CD4-positive, alpha-beta T cell (primary cell): ENCODE results near the gene MMP28. TPM values are rescaled to one million over a fixed set of nuclear protein-coding genes. Genes with fewer than 3 reads are reported as not detected.

Experiments used
- ATAC-seq: fragments of 200-7000 bp; cut with Tn5 transposase; one replicate; pipeline ENCODE4 v1.10.0; 2022; ENCODE audit warnings: mild to moderate bottlenecking; ENCODE audit not compliant: poor library complexity
- CTCF ChIA-PET: fragments of 350-600 bp; sonication (Branson Sonifier 250); formaldehyde crosslinking; loops from one replicate; lab custom pipeline; 2021; ENCODE audit warnings: antibody characterized with exemption, inconsistent platforms; lab: Charles Lee
- POLR2A ChIA-PET: fragments of 350-600 bp; sonication (Branson Sonifier 250); formaldehyde crosslinking; loops from one replicate; lab custom pipeline; 2021; ENCODE audit warnings: antibody characterized with exemption, inconsistent platforms; lab: Charles Lee
- DNase-seq, 14 experiments: peaks; one replicate each; pipeline ENCODE4 v3.0.0-alpha.2; 2013 to 2020; ENCODE audit warnings: mixed read lengths in 2 of 14
- H3K27ac ChIP-seq, 2 donors: one replicate each; pipeline versions ENCODE4 v1.5.1 to v1.7.0; 2013; ENCODE audit warnings: low read length in 2 of 2, low read depth in 1 of 2, mild to moderate bottlenecking in 1 of 2
- H3K27me3 ChIP-seq, 2 experiments: 1 replicate in 1 of 2; 2 replicates in 1 of 2; pipeline versions ENCODE4 v1.6.1 to v1.7.0; 2013; ENCODE audit warnings: low read length in 2 of 2, control low read depth in 1 of 2, mild to moderate bottlenecking in 1 of 2, moderate library complexity in 1 of 2; ENCODE audit not compliant: insufficient read depth in 2 of 2, control insufficient read depth in 1 of 2
- H3K36me3 ChIP-seq: one replicate; pipeline ENCODE4 v1.6.1; 2013; ENCODE audit warnings: low read length, control low read depth; ENCODE audit not compliant: insufficient read depth
- H3K4me1 ChIP-seq: one replicate; pipeline ENCODE4 v1.6.1; 2013; ENCODE audit warnings: low read length, control low read depth; ENCODE audit not compliant: insufficient read depth
- H3K4me3 ChIP-seq: one replicate; pipeline ENCODE4 v1.5.1; 2013; ENCODE audit warnings: mild to moderate bottlenecking, low read length, moderate library complexity
- H3K9me3 ChIP-seq, 2 experiments: 1 replicate in 1 of 2; 2 replicates in 1 of 2; pipeline versions ENCODE4 v1.6.1 to v1.7.0; 2013; ENCODE audit warnings: low read length in 2 of 2, mild to moderate bottlenecking in 2 of 2, control low read depth in 1 of 2, moderate library complexity in 1 of 2; ENCODE audit not compliant: control insufficient read depth in 1 of 2, insufficient read depth in 1 of 2
- H3K27ac Mint-ChIP-seq: one replicate; pipeline ENCODE4 v1.8.0; 2020; ENCODE audit warnings: mixed read lengths
- H3K27me3 Mint-ChIP-seq: one replicate; pipeline ENCODE4 v1.8.0; 2021; ENCODE audit warnings: mixed read lengths
- H3K36me3 Mint-ChIP-seq: one replicate; pipeline ENCODE4 v1.8.0; 2021; ENCODE audit warnings: low read depth, mixed read lengths
- H3K4me1 Mint-ChIP-seq: one replicate; pipeline ENCODE4 v1.8.0; 2021; ENCODE audit warnings: low read depth, mixed read lengths
- H3K4me3 Mint-ChIP-seq: one replicate; pipeline ENCODE4 v1.8.0; 2020; ENCODE audit warnings: mild to moderate bottlenecking, mixed read lengths
- H3K9me3 Mint-ChIP-seq: one replicate; pipeline ENCODE4 v1.8.0; 2020; ENCODE audit warnings: mixed read lengths
- intact Hi-C, 2 experiments: fragments of 100-400 bp; cut with DNase I in 1 of 2; cut with micrococcal nuclease in 1 of 2; formaldehyde crosslinking; loops; one replicate each; pipeline versions ENCODE4 v1.15.1 to v1.9.0; 2023 to 2025; cut with DNase I, micrococcal nuclease
- total RNA-seq, 174 experiments: library from RNA in 2 of 174; stranded (reverse) in 2 of 174; gene quantifications; one replicate each; pipeline ENCODE4 v1.2.3 and lab custom pipeline; 2021 to 2026
- TF ChIP-seq, protein P1 (sequence below): fragments of 200-600 bp; IDR thresholded peaks from one replicate; pipeline ENCODE4 v1.8.0; 2022; ENCODE audit warnings: antibody characterized with exemption, mild to moderate bottlenecking

MMP28 gene
- total RNA-seq, 2 experiments from 2014 or later: 6.7 to 9.9 TPM

DNA sequence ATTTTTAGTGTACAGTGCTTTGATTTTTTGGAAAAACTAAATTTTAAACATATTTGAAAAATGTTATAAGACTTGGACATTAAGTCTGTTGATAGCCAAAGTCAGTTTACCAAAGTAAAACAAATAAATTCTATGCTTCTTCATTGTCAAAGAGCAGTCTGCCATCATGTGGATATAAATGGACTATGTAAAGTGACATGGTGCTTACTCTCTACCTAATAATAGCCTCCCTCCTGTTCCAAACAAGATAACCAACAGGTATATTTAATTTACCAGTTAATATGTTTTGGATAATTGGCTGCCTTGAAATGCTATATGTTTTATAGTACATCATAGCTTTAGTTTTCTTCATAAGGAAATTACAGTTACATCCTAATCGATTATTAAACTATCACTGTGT lies 29.8 kb upstream of the MMP28 start:
- no peak for ATAC-seq
- CTCF ChIA-PET: no interaction called here
- no peak overlapping the region for H3K27ac Mint-ChIP-seq

DNA sequence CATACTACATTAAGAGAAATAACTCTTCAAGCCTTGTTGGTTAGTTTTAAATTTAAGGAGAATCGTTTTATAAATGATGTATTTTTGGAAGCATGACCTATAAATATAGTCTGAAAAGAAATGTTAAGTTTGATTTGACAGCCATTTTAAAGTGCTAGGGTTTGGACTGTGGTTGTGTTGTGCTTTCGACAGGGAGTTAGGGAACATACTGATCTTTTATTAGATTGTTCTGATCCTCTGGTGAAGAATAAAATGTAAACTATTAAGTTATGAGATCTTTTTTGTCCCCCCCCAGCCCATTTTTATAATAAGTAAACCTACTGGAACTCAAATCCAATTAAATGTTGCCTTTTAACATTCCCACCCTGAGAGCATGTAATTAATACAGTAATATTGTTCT lies 25.9 kb upstream of the MMP28 start:
- no peak overlapping the region for H3K27ac Mint-ChIP-seq
- Histone ChIP-seq H3K4me3 (no peak overlapping the region), H3K27me3 (no peaks in the 10 kb centered on the region), H3K4me1 (peaks cover 7% of the 10 kb centered on the region), H3K36me3 (peaks cover 87% of the 10 kb centered on the region), H3K9me3 (no peaks in the 10 kb centered on the region), H3K27ac (no peak overlapping the region)
- no peak overlapping the region for H3K4me3 Mint-ChIP-seq
- no peaks in the 10 kb centered on the region for H3K27me3 Mint-ChIP-seq
- peaks cover 26% of the 10 kb centered on the region for H3K4me1 Mint-ChIP-seq
- intact Hi-C loops: no loop called here
- ATAC-seq: no peak
- ChIA-PET CTCF (interaction anchor here (1.2 kb wide), 1 partner anchor 57 kb away, joined by 6 read pairs; no protein-coding TSS in a partner anchor), POLR2A (interaction anchor here (4.1 kb wide), 1 partner anchor 12 kb away, joined by 24 read pairs; the partner anchor contains the start of gene TAF15)
- no peak for DNase-seq
- peaks cover 88% of the 10 kb centered on the region for H3K36me3 Mint-ChIP-seq
- TF ChIP-seq, protein P1, sequence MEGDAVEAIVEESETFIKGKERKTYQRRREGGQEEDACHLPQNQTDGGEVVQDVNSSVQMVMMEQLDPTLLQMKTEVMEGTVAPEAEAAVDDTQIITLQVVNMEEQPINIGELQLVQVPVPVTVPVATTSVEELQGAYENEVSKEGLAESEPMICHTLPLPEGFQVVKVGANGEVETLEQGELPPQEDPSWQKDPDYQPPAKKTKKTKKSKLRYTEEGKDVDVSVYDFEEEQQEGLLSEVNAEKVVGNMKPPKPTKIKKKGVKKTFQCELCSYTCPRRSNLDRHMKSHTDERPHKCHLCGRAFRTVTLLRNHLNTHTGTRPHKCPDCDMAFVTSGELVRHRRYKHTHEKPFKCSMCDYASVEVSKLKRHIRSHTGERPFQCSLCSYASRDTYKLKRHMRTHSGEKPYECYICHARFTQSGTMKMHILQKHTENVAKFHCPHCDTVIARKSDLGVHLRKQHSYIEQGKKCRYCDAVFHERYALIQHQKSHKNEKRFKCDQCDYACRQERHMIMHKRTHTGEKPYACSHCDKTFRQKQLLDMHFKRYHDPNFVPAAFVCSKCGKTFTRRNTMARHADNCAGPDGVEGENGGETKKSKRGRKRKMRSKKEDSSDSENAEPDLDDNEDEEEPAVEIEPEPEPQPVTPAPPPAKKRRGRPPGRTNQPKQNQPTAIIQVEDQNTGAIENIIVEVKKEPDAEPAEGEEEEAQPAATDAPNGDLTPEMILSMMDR: no peak
- H3K9me3 Mint-ChIP-seq: no peaks in the 10 kb centered on the region

More for the DNA sequence above, 29.8 kb upstream of the MMP28 start:
- Mint-ChIP-seq H3K36me3 (peaks cover 81% of the 10 kb centered on the region), H3K27me3 (no peaks in the 10 kb centered on the region), H3K4me1 (peaks cover 2% of the 10 kb centered on the region), H3K4me3 (no peak overlapping the region), H3K9me3 (no peaks in the 10 kb centered on the region)
- POLR2A ChIA-PET: no interaction called here
- no peaks in the 10 kb centered on the region for H3K9me3 ChIP-seq
- H3K27ac ChIP-seq: no peak overlapping the region
- TF ChIP-seq, protein P1: no peak
- H3K4me1 ChIP-seq: no peaks in the 10 kb centered on the region
- H3K36me3 ChIP-seq: peaks cover 83% of the 10 kb centered on the region
- H3K27me3 ChIP-seq: no peaks in the 10 kb centered on the region
- no peak for DNase-seq
- no peak overlapping the region for H3K4me3 ChIP-seq
- intact Hi-C loops: no loop called here

DNA sequence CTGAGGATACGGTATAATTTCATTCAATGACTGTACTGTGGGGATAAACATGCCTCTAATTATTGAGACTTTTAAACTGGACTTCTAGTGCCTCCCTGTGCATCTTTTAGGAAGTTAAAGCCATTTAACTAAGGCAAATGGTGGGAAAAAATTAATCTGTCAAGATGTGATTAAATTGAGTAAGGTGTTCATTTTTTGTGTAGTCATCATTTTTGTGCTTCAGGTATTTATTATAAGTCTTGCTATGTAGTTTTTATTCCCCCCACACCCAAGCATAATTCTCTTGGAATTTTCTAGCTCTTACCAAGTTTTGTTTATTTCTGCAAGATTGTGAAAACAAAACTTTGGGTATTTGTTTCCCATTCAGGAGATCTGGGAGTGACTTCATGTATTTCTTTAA lies 24.0 kb upstream of the MMP28 start:
- POLR2A ChIA-PET: interaction anchor here (0.9 to 4.1 kb wide), 2 partner anchors 10 to 241 kb away, joined by 3 to 24 read pairs; partner anchors contain the start of genes PEX12 and TAF15
- Histone ChIP-seq H3K4me3 (no peak overlapping the region), H3K9me3 (no peaks in the 10 kb centered on the region), H3K4me1 (peaks cover 13% of the 10 kb centered on the region), H3K27ac (no peak overlapping the region), H3K27me3 (no peaks in the 10 kb centered on the region), H3K36me3 (peaks cover 77% of the 10 kb centered on the region)
- CTCF ChIA-PET: interaction anchor here (1.6 to 5.0 kb wide), 3 partner anchors 11 to 55 kb away, joined by 3 to 22 read pairs (median 11); partner anchors contain the start of gene TAF15
- Mint-ChIP-seq H3K27ac (peak overlapping the region; percentile 52), H3K27me3 (no peaks in the 10 kb centered on the region), H3K4me3 (no peak overlapping the region), H3K36me3 (peaks cover 87% of the 10 kb centered on the region), H3K9me3 (no peaks in the 10 kb centered on the region), H3K4me1 (peaks cover 44% of the 10 kb centered on the region)
- DNase-seq (no peak), ATAC-seq (no peak)
- TF ChIP-seq, protein P1: no peak
- intact Hi-C loops: loop anchor here in 1 of 2 experiments (10.0 kb wide), 1 partner anchor 665 kb away; the partner anchor contains the start of gene ZNHIT3
